K562 (cell line): ENCODE measurements around the gene UTRN. TPM values are rescaled to one million over a fixed set of nuclear protein-coding genes. Genes with fewer than 3 reads are reported as not detected.

Experiments used
- ATAC-seq: fragments of 200-7000 bp; cut with Tn5 transposase; 3 replicates; pipeline ENCODE4 v1.9.1; 2020; ENCODE audit warnings: moderate library complexity
- BruUV-seq: library from RNA; stranded (reverse); fragments of 400-500 nt; replicated peaks from 2 replicates; lab custom pipeline; 2021; lab: Mats Ljungman, UMichigan
- CTCF ChIA-PET: fragments of 300-600 bp; formaldehyde crosslinking; extraction: SDS; loops from one replicate; lab custom pipeline; 2021; ENCODE audit warnings: low intra/inter-chr PET ratio; lab: Yijun Ruan, JAX
- POLR2A ChIA-PET: fragments of 300-600, 350-650 bp; sonication (Branson Sonifier 250); formaldehyde crosslinking; extraction: SDS; loops from one replicate; lab custom pipeline; 2021; ENCODE audit warnings: antibody characterized with exemption, inconsistent platforms; lab: Yijun Ruan, JAX
- DNase-seq, 4 experiments: peaks; one replicate each; pipeline versions ENCODE4 v3.0.0 to v3.0.0-alpha.2; 2011 to 2018; ENCODE audit warnings: low spot score in 3 of 4, mixed read lengths in 3 of 4; ENCODE audit errors: extremely low read depth in 1 of 4
- FAIRE-seq: peaks from 2 replicates; lab custom pipeline; 2011; peaks lifted over from hg19 to GRCh38; lab: Jason Lieb, UNC
- H2AFZ ChIP-seq: 2 replicates; pipeline ENCODE4 v1.6.0; 2011; ENCODE audit warnings: low read depth, low read length, control low read depth, inconsistent platforms
- H3K27ac ChIP-seq: fragments of 200-600 bp; 3 replicates; pipeline ENCODE4 v1.8.0; 2011; ENCODE audit warnings: low read depth, mild to moderate bottlenecking, control low read depth, inconsistent platforms, low read length, moderate library complexity, mixed read lengths; ENCODE audit errors: extremely low read depth
- H3K27me3 ChIP-seq, 2 experiments: fragments of 300-600 bp in 1 of 2; 2 replicates in 1 of 2; 3 replicates in 1 of 2; pipeline versions ENCODE4 v1.6.0 to v1.8.0; 2011; ENCODE audit warnings: inconsistent platforms in 2 of 2, low read length in 2 of 2, mild to moderate bottlenecking in 1 of 2, mixed read lengths in 1 of 2, moderate library complexity in 1 of 2; ENCODE audit not compliant: control insufficient read depth in 2 of 2, insufficient read depth in 2 of 2
- H3K36me3 ChIP-seq: fragments of 300-600 bp; 3 replicates; pipeline ENCODE4 v1.8.0; 2011; ENCODE audit warnings: mild to moderate bottlenecking, low read length, inconsistent platforms; ENCODE audit not compliant: control insufficient read depth, insufficient read depth
- H3K4me1 ChIP-seq, 2 experiments: fragments of 200-600 bp in 1 of 2; replicated peaks in 1 of 2; 2 replicates in 1 of 2; 3 replicates in 1 of 2; pipeline versions ENCODE4 v1.5.1 to v1.8.0; 2011; ENCODE audit warnings: inconsistent platforms in 2 of 2, low read length in 2 of 2, mild to moderate bottlenecking in 1 of 2, mixed read lengths in 1 of 2, moderate library complexity in 1 of 2; ENCODE audit not compliant: control insufficient read depth in 2 of 2, insufficient read depth in 2 of 2
- H3K4me2 ChIP-seq: 2 replicates; pipeline ENCODE4 v1.6.1; 2011; ENCODE audit warnings: low read length, control low read depth, inconsistent platforms, mixed read lengths; ENCODE audit not compliant: insufficient read depth
- H3K4me3 ChIP-seq: fragments of 200-600 bp; sonication (generic), shearing (Covaris generic); 2 replicates; pipeline ENCODE4 v1.5.1; 2016; ENCODE audit warnings: control low read depth, inconsistent platforms
- H3K79me2 ChIP-seq: fragments of 200-600 bp; 3 replicates; pipeline ENCODE4 v1.8.0; 2011; ENCODE audit warnings: low read length, inconsistent platforms; ENCODE audit not compliant: control insufficient read depth, insufficient read depth
- H3K9ac ChIP-seq, 2 experiments: 2 replicates each; pipeline versions ENCODE4 v1.6.0 to v1.6.1; 2011; ENCODE audit warnings: low read depth in 2 of 2, low read length in 2 of 2, control low read depth in 1 of 2, inconsistent platforms in 1 of 2, mild to moderate bottlenecking in 1 of 2, mixed read lengths in 1 of 2; ENCODE audit not compliant: insufficient read depth in 1 of 2
- H3K9me1 ChIP-seq: one replicate; pipeline ENCODE4 v1.6.0; 2011; ENCODE audit warnings: inconsistent platforms, mild to moderate bottlenecking, low read length, moderate library complexity; ENCODE audit not compliant: control insufficient read depth, insufficient read depth
- H3K9me3 ChIP-seq: replicated peaks from 2 replicates; pipeline ENCODE4 v1.5.1; 2011; ENCODE audit warnings: low read depth, low read length, inconsistent platforms; ENCODE audit not compliant: control insufficient read depth, insufficient read depth
- H4K20me1 ChIP-seq: replicated peaks from 2 replicates; pipeline ENCODE4 v1.6.1; 2011; ENCODE audit warnings: low read length, inconsistent platforms, mixed read lengths; ENCODE audit not compliant: control insufficient read depth, insufficient read depth
- ARHGAP35 ChIP-seq: fragments of 450-650 bp; IDR thresholded peaks from 2 replicates; pipeline ENCODE4 v1.6.1; 2018; ENCODE audit not compliant: partially characterized antibody
- ARID2 ChIP-seq: fragments of 450-650 bp; IDR thresholded peaks from 2 replicates; pipeline ENCODE4 v1.6.1; 2017; ENCODE audit warnings: antibody characterized with exemption, mild to moderate bottlenecking
- BCOR ChIP-seq: fragments of 450-650 bp; IDR thresholded peaks from 2 replicates; pipeline ENCODE4 v1.6.1; 2016
- CHD1 ChIP-seq: fragments of 200-600 bp; sonication (generic); IDR thresholded peaks from one replicate; pipeline ENCODE4 v1.6.1; 2012; ENCODE audit warnings: mild to moderate bottlenecking, moderate library complexity, low read length, inconsistent platforms
- CTBP1 ChIP-seq: fragments of 450-650 bp; IDR thresholded peaks from 2 replicates; pipeline ENCODE4 v1.6.1; 2016; ENCODE audit warnings: borderline replicate concordance
- HMGXB4 ChIP-seq: sonication (generic); formaldehyde crosslinking; IDR thresholded peaks from 2 replicates; pipeline ENCODE4 v1.8.1; 2023; ENCODE audit warnings: mild to moderate bottlenecking, missing genetic modification reagents
- MAFF ChIP-seq: IDR thresholded peaks from 2 replicates; pipeline ENCODE4 v1.6.1; 2012; ENCODE audit warnings: low read length, improper control_type of control experiment
- MED1 ChIP-seq: sonication (generic); formaldehyde crosslinking; IDR thresholded peaks from 2 replicates; pipeline ENCODE4 v1.8.1; 2023; ENCODE audit warnings: missing genetic modification reagents, borderline replicate concordance
- NCOA4 ChIP-seq: fragments of 450-650 bp; IDR thresholded peaks from 2 replicates; pipeline ENCODE4 v1.6.1; 2018; ENCODE audit warnings: mild to moderate bottlenecking; ENCODE audit not compliant: partially characterized antibody
- POLR3A ChIP-seq: IDR thresholded peaks from 2 replicates; pipeline ENCODE4 v1.6.1; 2011; ENCODE audit warnings: borderline replicate concordance, mild to moderate bottlenecking, moderate library complexity; ENCODE audit not compliant: insufficient read length, insufficient read depth; ENCODE audit errors: extremely low read depth
- POLR3G ChIP-seq: IDR thresholded peaks from 2 replicates; pipeline ENCODE4 v1.6.1; 2011; ENCODE audit not compliant: insufficient read length, insufficient replicate concordance; ENCODE audit errors: extremely low read depth
- SRSF7 ChIP-seq: fragments of 200-400 bp; formaldehyde crosslinking; optimal IDR thresholded peaks from 2 replicates; pipeline ENCODE3; 2017; ENCODE audit warnings: mild to moderate bottlenecking, low read depth, low read length
- TAF1 ChIP-seq: IDR thresholded peaks from 2 replicates; pipeline ENCODE4 v1.6.1; 2011; ENCODE audit warnings: mild to moderate bottlenecking, low read length, moderate library complexity; ENCODE audit not compliant: insufficient read depth, control insufficient read depth, severe bottlenecking; ENCODE audit errors: extremely low read depth
- TCFL5 ChIP-seq: fragments of 250-450 bp; sonication (Bioruptor Pico); conservative IDR thresholded peaks from 2 replicates; pipeline ENCODE4 v1.6.1; 2021; ENCODE audit warnings: mild to moderate bottlenecking, moderate library complexity, matching md5 sums
- YBX1 ChIP-seq: fragments of 450-650 bp; IDR thresholded peaks from 2 replicates; pipeline ENCODE4 v1.7.1; 2016; ENCODE audit warnings: mild to moderate bottlenecking
- WGBS: fragments of 100-300 bp; shearing (Covaris generic); methylation state at CpG from one replicate; pipeline ENCODE4 v1.1.6; 2016; ENCODE audit warnings: low coverage, mixed read lengths; ENCODE audit not compliant: insufficient coverage; ENCODE audit errors: missing lambda C conversion rate; 5-methylcytosine and 5-hydroxymethylcytosine counted together
- in situ Hi-C: fragments of 300-500 bp; cut with MboI; formaldehyde crosslinking; loops from 4 replicates; pipeline ENCODE4 v1.15.0; 2018; ENCODE audit warnings: inconsistent platforms, mixed read lengths
- intact Hi-C: fragments of 100-400 bp; cut with micrococcal nuclease; formaldehyde crosslinking; loops from 2 replicates; pipeline ENCODE4 v1.14.2; 2022
- polyA plus RNA-seq, 8 experiments: library from polyadenylated mRNA; depleted of rRNA in 4 of 8; stranded (reverse) in 5 of 8; unstranded in 3 of 8; fragments of >200 nt; fragmentation: Nextera tagmentation in 2 of 8; fragmentation: Illumina TruSeq in 1 of 8; extraction: Ambion mirVana in 2 of 8; extraction: Trizol in 1 of 8; gene quantifications; 2 replicates each; pipeline versions ENCODE4 v1.2.1 to v1.2.3, GENCODE V29; 2011 to 2014; ENCODE audit warnings: inconsistent platforms in 1 of 8, missing spikeins in 1 of 8
- total RNA-seq, 7 experiments: library from RNA; depleted of rRNA in 6 of 7; stranded (reverse); fragments of >200 nt in 6 of 7; fragmentation: Illumina TruSeq in 2 of 7; extraction: Trizol in 2 of 7; gene quantifications; 2 replicates each; pipeline versions ENCODE4 v1.2.1 to v1.2.3, GENCODE V29; 2011 to 2021; ENCODE audit warnings: low replicate concordance in 1 of 7
- TF ChIP-seq, protein P1 (sequence below): fragments of 450-650 bp; IDR thresholded peaks from 2 replicates; pipeline ENCODE4 v1.6.1; 2018; ENCODE audit not compliant: partially characterized antibody

The UTRN gene
- total and polyA plus RNA-seq, 9 of the 15 experiments (the other 6 are each of a cell fraction or from before 2014, with no cell fraction given) = 0.94 to 22.4 (median 10.0) TPM

DNA sequence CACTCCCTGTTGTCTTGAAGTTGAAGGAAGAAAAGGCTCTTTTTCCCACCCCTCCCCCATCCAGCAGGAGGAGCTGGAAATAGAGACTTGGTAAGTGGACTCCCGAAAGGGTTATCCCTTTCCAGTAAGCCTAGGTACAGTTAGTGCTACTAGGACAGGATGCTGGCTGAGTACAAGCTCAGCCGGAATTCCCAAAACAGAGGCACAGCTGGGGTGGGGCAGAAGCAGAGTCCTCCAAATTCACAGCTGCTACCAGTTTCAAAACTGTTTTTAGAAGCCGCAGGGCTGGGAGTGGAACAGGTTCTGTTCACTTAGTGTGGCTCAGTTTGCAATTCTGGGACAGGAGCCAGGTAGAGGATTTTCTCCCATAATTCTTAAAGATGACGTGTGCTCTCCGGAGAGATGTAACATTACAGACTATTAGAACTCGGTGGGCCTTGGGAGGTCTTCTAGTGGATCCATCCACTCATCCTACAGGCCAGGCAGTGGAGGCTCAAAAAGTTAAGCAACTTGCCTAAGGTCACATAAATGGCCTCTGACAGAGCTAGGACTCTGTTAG, 19.0 kb upstream of the UTRN start (continued):
- no peak for TF ChIP-seq ARID2
- no peak for TF ChIP-seq YBX1
- no peak for TF ChIP-seq HMGXB4 (CRISPR knock-in tag)
- TF ChIP-seq SRSF7 = no peak
- no peak for TF ChIP-seq TAF1
- TF ChIP-seq POLR3G = no peak
- TF ChIP-seq CTBP1 = no peak
- TF ChIP-seq NCOA4 = no peak
- no peak for TF ChIP-seq CHD1
- TF ChIP-seq ARHGAP35 = no peak
- TF ChIP-seq, all 486 proteins: peak for 0

- intact Hi-C loops (no loop called here), in situ Hi-C loops (no loop called here)
- no peak for ATAC-seq
- H3K79me2 ChIP-seq = no peaks in the 10 kb centered on the region
- no peaks in the 10 kb centered on the region for H3K36me3 ChIP-seq
- DNase-seq = no peak
- H4K20me1 ChIP-seq = no peaks in the 10 kb centered on the region
- no peak overlapping the region for H2AFZ ChIP-seq
- 24% methylated on average over 4 of the region's 4 CpGs for WGBS
- CTCF ChIA-PET = no interaction called here
- no peaks in the 10 kb centered on the region for H3K9me1 ChIP-seq
- no TSS peak for BruUV-seq
- H3K4me2 ChIP-seq = no peak overlapping the region
- H3K9ac ChIP-seq = no peak overlapping the region
- no peak overlapping the region for H3K27ac ChIP-seq
- no peaks in the 10 kb centered on the region for H3K27me3 ChIP-seq
- FAIRE-seq = no peak
- H3K9me3 ChIP-seq = no peaks in the 10 kb centered on the region
- POLR2A ChIA-PET = interaction anchor here (0.5 kb wide), 1 partner anchor 138 kb away, joined by 3 read pairs; no protein-coding TSS in a partner anchor
- H3K4me3 ChIP-seq = no peak overlapping the region
- H3K4me1 ChIP-seq = no peaks in the 10 kb centered on the region
- TF ChIP-seq POLR3A = no peak
- TF ChIP-seq MED1 (CRISPR knock-in tag) = no peak
- TF ChIP-seq, protein P1, sequence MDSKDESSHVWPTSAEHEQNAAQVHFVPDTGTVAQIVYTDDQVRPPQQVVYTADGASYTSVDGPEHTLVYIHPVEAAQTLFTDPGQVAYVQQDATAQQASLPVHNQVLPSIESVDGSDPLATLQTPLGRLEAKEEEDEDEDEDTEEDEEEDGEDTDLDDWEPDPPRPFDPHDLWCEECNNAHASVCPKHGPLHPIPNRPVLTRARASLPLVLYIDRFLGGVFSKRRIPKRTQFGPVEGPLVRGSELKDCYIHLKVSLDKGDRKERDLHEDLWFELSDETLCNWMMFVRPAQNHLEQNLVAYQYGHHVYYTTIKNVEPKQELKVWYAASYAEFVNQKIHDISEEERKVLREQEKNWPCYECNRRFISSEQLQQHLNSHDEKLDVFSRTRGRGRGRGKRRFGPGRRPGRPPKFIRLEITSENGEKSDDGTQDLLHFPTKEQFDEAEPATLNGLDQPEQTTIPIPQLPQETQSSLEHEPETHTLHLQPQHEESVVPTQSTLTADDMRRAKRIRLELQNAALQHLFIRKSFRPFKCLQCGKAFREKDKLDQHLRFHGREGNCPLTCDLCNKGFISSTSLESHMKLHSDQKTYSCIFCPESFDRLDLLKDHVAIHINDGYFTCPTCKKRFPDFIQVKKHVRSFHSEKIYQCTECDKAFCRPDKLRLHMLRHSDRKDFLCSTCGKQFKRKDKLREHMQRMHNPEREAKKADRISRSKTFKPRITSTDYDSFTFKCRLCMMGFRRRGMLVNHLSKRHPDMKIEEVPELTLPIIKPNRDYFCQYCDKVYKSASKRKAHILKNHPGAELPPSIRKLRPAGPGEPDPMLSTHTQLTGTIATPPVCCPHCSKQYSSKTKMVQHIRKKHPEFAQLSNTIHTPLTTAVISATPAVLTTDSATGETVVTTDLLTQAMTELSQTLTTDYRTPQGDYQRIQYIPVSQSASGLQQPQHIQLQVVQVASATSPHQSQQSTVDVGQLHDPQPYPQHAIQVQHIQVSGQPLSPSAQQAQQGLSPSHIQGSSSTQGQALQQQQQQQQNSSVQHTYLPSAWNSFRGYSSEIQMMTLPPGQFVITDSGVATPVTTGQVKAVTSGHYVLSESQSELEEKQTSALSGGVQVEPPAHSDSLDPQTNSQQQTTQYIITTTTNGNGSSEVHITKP = no peak
- TF ChIP-seq TCFL5 (CRISPR knock-in tag) = no peak
- no peak for TF ChIP-seq MAFF
- no peak for TF ChIP-seq BCOR
These were observed 16.3 kb upstream of the UTRN start for GRCh38 chr6:144268794-144269349.
